A673 (cell line): Measurements from ENCODE around the gene B9D1. TPM values are rescaled to one million over a fixed set of nuclear protein-coding genes. Genes with fewer than 3 reads are reported as not detected.

ENCODE experiments used
- BruUV-seq: library from RNA; stranded (reverse); fragments of 400-500 nt; replicated peaks from 2 replicates; lab custom pipeline; 2021; lab: Mats Ljungman, UMichigan
- CTCF ChIA-PET: fragments of 300-600 bp; sonication (Branson Sonifier 250); formaldehyde crosslinking; loops from one replicate; lab custom pipeline; 2022; ENCODE audit warnings: antibody characterized with exemption; lab: Charles Lee
- POLR2A ChIA-PET: fragments of 300-600 bp; sonication (Branson Sonifier 250); formaldehyde crosslinking; loops from one replicate; lab custom pipeline; 2022; ENCODE audit warnings: antibody characterized with exemption; ENCODE audit not compliant: low non-redundant PET; lab: Charles Lee
- DNase-seq: peaks from one replicate; pipeline ENCODE4 v3.0.0-alpha.2; 2015; ENCODE audit warnings: low spot score
- H3K27ac ChIP-seq: fragments of 200-600 bp; sonication (generic); 2 replicates; pipeline ENCODE4 v1.5.1; 2016; ENCODE audit warnings: mixed run types, low read depth, mild to moderate bottlenecking, mixed read lengths, antibody characterized with exemption, low read length; ENCODE audit not compliant: poor library complexity, severe bottlenecking
- H3K27me3 ChIP-seq: fragments of 200-600 bp; sonication (generic); replicated peaks from 2 replicates; pipeline ENCODE4 v1.6.1; 2017; ENCODE audit warnings: mixed run types, low read depth, mild to moderate bottlenecking, mixed read lengths, antibody characterized with exemption, low read length; ENCODE audit not compliant: insufficient read depth, poor library complexity
- H3K36me3 ChIP-seq: fragments of 200-600 bp; sonication (generic); 2 replicates; pipeline ENCODE4 v1.6.1; 2016; ENCODE audit warnings: mixed run types, mild to moderate bottlenecking, mixed read lengths, antibody characterized with exemption, low read length; ENCODE audit not compliant: insufficient read depth, poor library complexity, severe bottlenecking
- H3K4me1 ChIP-seq: fragments of 200-600 bp; sonication (generic); 2 replicates; pipeline ENCODE4 v1.6.1; 2017; ENCODE audit warnings: mixed run types, mild to moderate bottlenecking, mixed read lengths, antibody characterized with exemption, low read length; ENCODE audit not compliant: insufficient read depth, poor library complexity, severe bottlenecking
- H3K4me3 ChIP-seq: fragments of 200-600 bp; sonication (generic); 2 replicates; pipeline ENCODE4 v1.5.1; 2016; ENCODE audit warnings: low read depth, mixed run types, mild to moderate bottlenecking, mixed read lengths, low read length; ENCODE audit not compliant: poor library complexity, severe bottlenecking
- H3K9me3 ChIP-seq: fragments of 200-600 bp; sonication (generic); 2 replicates; pipeline ENCODE4 v1.6.1; 2016; ENCODE audit warnings: mixed run types, low read depth, mild to moderate bottlenecking, mixed read lengths, antibody characterized with exemption, low read length; ENCODE audit not compliant: poor library complexity, severe bottlenecking
- CTCF ChIP-seq: fragments of 300-800, 200-600 bp; sonication (generic); conservative IDR thresholded peaks from 2 replicates; pipeline ENCODE4 v1.5.1; 2017; ENCODE audit warnings: low read depth, mild to moderate bottlenecking, antibody characterized with exemption, low read length, moderate library complexity, mixed read lengths
- EZH2 ChIP-seq: fragments of 200-600 bp; sonication (generic); IDR thresholded peaks from 2 replicates; pipeline ENCODE4 v1.6.1; 2017; ENCODE audit warnings: borderline replicate concordance, low read depth, mild to moderate bottlenecking, mixed read lengths, antibody characterized with exemption, low read length; ENCODE audit not compliant: poor library complexity, severe bottlenecking
- intact Hi-C: fragments of 100-400 bp; cut with micrococcal nuclease; formaldehyde crosslinking; loops from one replicate; pipeline ENCODE4 v1.10.0; 2022; ENCODE audit not compliant: unreplicated experiment
- microRNA-seq: library from miRNA; unstranded; fragments of <30 nt; microRNA quantifications from one replicate; pipeline ENCODE4 v1.2.0, GENCODE V29; 2021
- total RNA-seq: library from RNA; stranded (reverse); gene quantifications from 2 replicates; pipeline ENCODE4 v1.2.3, GENCODE V29; 2021

The B9D1 gene
- total RNA-seq, 1 experiment from 2014 or later: 37.0 TPM

- ChIA-PET POLR2A (no interaction called here), CTCF (no interaction called here)
- H3K36me3 ChIP-seq: no peaks in the 10 kb centered on the region
- intact Hi-C loops: no loop called here
- BruUV-seq: no TSS peak
- H3K4me3 ChIP-seq: no peak overlapping the region
- no peaks in the 10 kb centered on the region for H3K9me3 ChIP-seq
- DNase-seq: no peak
- H3K27ac ChIP-seq: no peak overlapping the region
- no peaks in the 10 kb centered on the region for H3K4me1 ChIP-seq
- TF ChIP-seq EZH2 (no peak), CTCF (no peak)
- no peaks in the 10 kb centered on the region for H3K27me3 ChIP-seq
Measured at GRCh38 chr17:19296786-19297778, 65.4 kb downstream of the B9D1 start.

- Histone ChIP-seq H3K4me1 (no peaks in the 10 kb centered on the region), H3K9me3 (no peaks in the 10 kb centered on the region), H3K27me3 (no peaks in the 10 kb centered on the region), H3K36me3 (no peaks in the 10 kb centered on the region), H3K27ac (no peak overlapping the region), H3K4me3 (no peak overlapping the region)
- DNase-seq: no peak
- POLR2A ChIA-PET: no interaction called here
- intact Hi-C loops: no loop called here
- no peak for TF ChIP-seq CTCF
- TF ChIP-seq EZH2: no peak
- CTCF ChIA-PET: no interaction called here
- BruUV-seq: no TSS peak
Measured at GRCh38 chr17:19295473-19296135, 66.9 kb downstream of the B9D1 start.

- no TSS peak for BruUV-seq
- no peaks in the 10 kb centered on the region for H3K36me3 ChIP-seq
- no peaks in the 10 kb centered on the region for H3K4me1 ChIP-seq
- TF ChIP-seq EZH2 (no peak), CTCF (no peak)
- intact Hi-C loops: no loop called here
- no peak for DNase-seq
- H3K27ac ChIP-seq: no peak overlapping the region
- no peaks in the 10 kb centered on the region for H3K27me3 ChIP-seq
- no peak overlapping the region for H3K4me3 ChIP-seq
- no peaks in the 10 kb centered on the region for H3K9me3 ChIP-seq
- ChIA-PET CTCF (no interaction called here), POLR2A (no interaction called here)
Measured at GRCh38 chr17:19294443-19294842, 68.1 kb downstream of the B9D1 start.

Small RNAs within 50 kb of the gene (microRNA-seq; reads per million reads assigned to microRNA genes)
- gene MIR1180: 9,808 reads per million, percentile 95 among the genes with 10 or more reads in this experiment

Other genes with a start within 250 kb of the B9D1 start
- gene GRAPL, start 235.1 kb downstream of the B9D1 start, total RNA-seq: not detected in 2 replicates
- 52.0 and 55.6 TPM in 2 replicates for gene EPN2, start 125.4 kb downstream of the B9D1 start, total RNA-seq
- gene MAPK7, start 15.8 kb upstream of the B9D1 start, total RNA-seq: 40.0 and 55.8 TPM in 2 replicates
- gene MFAP4, start 24.5 kb upstream of the B9D1 start, total RNA-seq: 60.9 and 92.7 TPM in 2 replicates
- 0.09 and 0.57 TPM in 2 replicates for gene RNF112, start 48.5 kb upstream of the B9D1 start, total RNA-seq
- 1.9 and 2.1 TPM in 2 replicates for gene SLC47A1, start 171.1 kb upstream of the B9D1 start, total RNA-seq